Neural cell (in vitro differentiated cells): ENCODE measurements around the gene PHLPP1. TPM values are rescaled to one million over a fixed set of nuclear protein-coding genes. Genes with fewer than 3 reads are reported as not detected.
"Not testable (repeated sequence)": the region's sequence is repeated elsewhere in the genome, so short reads cannot be mapped to it uniquely, and the experiment has no call there.

Experiments
- H2AFZ ChIP-seq: fragments of 200-600, 300-800 bp; sonication (generic), shearing (Covaris generic); 2 replicates; pipeline ENCODE4 v1.6.0; 2014; ENCODE audit warnings: low read depth, mild to moderate bottlenecking, antibody characterized with exemption, low read length, moderate library complexity
- H3F3A ChIP-seq: fragments of 200-600 bp; shearing (Covaris generic); 2 replicates; pipeline ENCODE4 v1.6.1; 2016; ENCODE audit warnings: mild to moderate bottlenecking, moderate library complexity, mixed read lengths, antibody characterized with exemption, low read length; ENCODE audit not compliant: insufficient read depth, poor library complexity, severe bottlenecking
- H3K27ac ChIP-seq: fragments of 200-600, 300-800 bp; sonication (generic), shearing (Covaris generic); 2 replicates; pipeline ENCODE4 v1.5.1; 2014; ENCODE audit warnings: mild to moderate bottlenecking, low read length, moderate library complexity
- H3K27me3 ChIP-seq: fragments of 300-800, 200-600 bp; sonication (generic), shearing (Covaris generic); 2 replicates; pipeline ENCODE4 v1.6.0; 2014; ENCODE audit warnings: mild to moderate bottlenecking, low read depth, low read length, moderate library complexity; ENCODE audit not compliant: insufficient read depth
- H3K36me3 ChIP-seq: fragments of 300-800, 200-600 bp; sonication (generic), shearing (Covaris generic); 2 replicates; pipeline ENCODE4 v1.5.1; 2014; ENCODE audit warnings: mild to moderate bottlenecking, antibody characterized with exemption, low read length, moderate library complexity; ENCODE audit not compliant: insufficient read depth
- H3K4me2 ChIP-seq: fragments of 300-800, 200-600 bp; sonication (generic), shearing (Covaris generic); 2 replicates; pipeline ENCODE4 v1.6.0; 2014; ENCODE audit warnings: mild to moderate bottlenecking, low read length
- H3K4me3 ChIP-seq: fragments of 300-800, 200-600 bp; sonication (generic), shearing (Covaris generic); 2 replicates; pipeline ENCODE4 v1.5.1; 2014; ENCODE audit warnings: mild to moderate bottlenecking, low read length, moderate library complexity
- H3K79me2 ChIP-seq: fragments of 200-600 bp; shearing (Covaris generic); replicated peaks from 2 replicates; pipeline ENCODE4 v1.6.0; 2014; ENCODE audit warnings: mild to moderate bottlenecking, low read length, moderate library complexity; ENCODE audit not compliant: insufficient read depth
- H3K9ac ChIP-seq: fragments of 300-800, 200-600 bp; sonication (generic), shearing (Covaris generic); 2 replicates; pipeline ENCODE4 v1.6.1; 2016; ENCODE audit warnings: mild to moderate bottlenecking, low read length, mixed read lengths
- H3K9me2 ChIP-seq: fragments of 200-600 bp; shearing (Covaris generic); 2 replicates; pipeline ENCODE4 v1.6.1; 2016; ENCODE audit warnings: mild to moderate bottlenecking, low read length, mixed read lengths; ENCODE audit not compliant: insufficient read depth
- H3K9me3 ChIP-seq: fragments of 200-600, 300-800 bp; sonication (generic), shearing (Covaris generic); 2 replicates; pipeline ENCODE4 v1.6.1; 2016; ENCODE audit warnings: mild to moderate bottlenecking, mixed run types, low read length, moderate library complexity, mixed read lengths
- H4K20me1 ChIP-seq: fragments of 200-600 bp; shearing (Covaris generic); 2 replicates; pipeline ENCODE4 v1.6.1; 2016; ENCODE audit warnings: mild to moderate bottlenecking, mixed run types; ENCODE audit not compliant: insufficient read depth
- CTCF ChIP-seq: fragments of 450-650 bp; IDR thresholded peaks from 2 replicates; pipeline ENCODE4 v1.5.1; 2014; ENCODE audit warnings: antibody characterized with exemption, mild to moderate bottlenecking, moderate library complexity; ENCODE audit not compliant: poor library complexity, severe bottlenecking
- EP300 ChIP-seq: fragments of 450-650 bp; conservative IDR thresholded peaks from 2 replicates; pipeline ENCODE4 v1.6.1; 2014; ENCODE audit warnings: antibody characterized with exemption, mild to moderate bottlenecking, moderate library complexity; ENCODE audit not compliant: poor library complexity, severe bottlenecking
- EZH2 ChIP-seq: fragments of 200-600, 300-800 bp; shearing (Covaris generic), sonication (generic); IDR thresholded peaks from 2 replicates; pipeline ENCODE4 v1.6.1; 2014; ENCODE audit warnings: antibody characterized with exemption, low read length, borderline replicate concordance, mild to moderate bottlenecking; ENCODE audit not compliant: insufficient read depth, poor library complexity, severe bottlenecking
- MXI1 ChIP-seq: fragments of 450-650 bp; conservative IDR thresholded peaks from 2 replicates; pipeline ENCODE4 v1.6.1; 2014; ENCODE audit warnings: antibody characterized with exemption, mild to moderate bottlenecking; ENCODE audit not compliant: poor library complexity, severe bottlenecking
- POLR2AphosphoS5 ChIP-seq: IDR thresholded peaks from 2 replicates; pipeline ENCODE4 v1.6.1; 2012
- RAD21 ChIP-seq: fragments of 450-650 bp; conservative IDR thresholded peaks from 2 replicates; pipeline ENCODE4 v1.6.1; 2014; ENCODE audit warnings: antibody characterized with exemption, mild to moderate bottlenecking, moderate library complexity
- REST ChIP-seq: IDR thresholded peaks from 2 replicates; pipeline ENCODE4 v1.6.1; 2012; ENCODE audit warnings: borderline replicate concordance
- SMC3 ChIP-seq: fragments of 450-650 bp; conservative IDR thresholded peaks from 2 replicates; pipeline ENCODE4 v1.6.1; 2014; ENCODE audit warnings: antibody characterized with exemption, mild to moderate bottlenecking, moderate library complexity; ENCODE audit not compliant: poor library complexity
- TAF1 ChIP-seq: IDR thresholded peaks from 2 replicates; pipeline ENCODE4 v1.6.1; 2012; ENCODE audit warnings: low read depth
- polyA plus RNA-seq: library from polyadenylated mRNA; depleted of rRNA; stranded (reverse); fragments of >200 nt; gene quantifications from 2 replicates; pipeline ENCODE4 v1.2.3, GENCODE V29; 2014

The PHLPP1 gene
- polyA plus RNA-seq, 1 donor from 2014 or later = 4.5 TPM

GRCh38 chr18:62809445-62809844 is 94.1 kb downstream of the PHLPP1 start:
- not testable (repeated sequence) for H3K36me3 ChIP-seq, H3K9me3 ChIP-seq, H3K9ac ChIP-seq, H3K27ac ChIP-seq, H3F3A ChIP-seq, H3K4me3 ChIP-seq, H4K20me1 ChIP-seq, H3K9me2 ChIP-seq, H2AFZ ChIP-seq, H3K4me2 ChIP-seq, H3K27me3 ChIP-seq
- peaks cover 30% of the 10 kb centered on the region for H3K79me2 ChIP-seq

GRCh38 chr18:62809900-62810299 is 94.6 kb downstream of the PHLPP1 start:
- Histone ChIP-seq H3F3A (no peaks in the 10 kb centered on the region), H3K4me3 (no peak overlapping the region), H3K27me3 (no peaks in the 10 kb centered on the region), H2AFZ (no peak overlapping the region), H3K9me2 (no peaks in the 10 kb centered on the region), H3K79me2 (peaks cover 30% of the 10 kb centered on the region), H3K27ac (no peak overlapping the region), H3K36me3 (no peaks in the 10 kb centered on the region), H3K9ac (no peak overlapping the region), H3K9me3 (no peaks in the 10 kb centered on the region), H3K4me2 (no peak overlapping the region), H4K20me1 (no peaks in the 10 kb centered on the region)
- TF ChIP-seq RAD21 (no peak), TAF1 (no peak), EP300 (no peak), MXI1 (no peak), EZH2 (no peak), CTCF (no peak), SMC3 (no peak)

- no peak overlapping the region for H3K4me2 ChIP-seq
- H3K9me2 ChIP-seq = no peaks in the 10 kb centered on the region
- no peak overlapping the region for H3K27ac ChIP-seq
- no peaks in the 10 kb centered on the region for H3K36me3 ChIP-seq
- no peak overlapping the region for H2AFZ ChIP-seq
- no peaks in the 10 kb centered on the region for H3F3A ChIP-seq
- H4K20me1 ChIP-seq = no peaks in the 10 kb centered on the region
- TF ChIP-seq SMC3 (no peak), EZH2 (no peak), REST (no peak), POLR2AphosphoS5 (no peak), MXI1 (no peak), CTCF (no peak), RAD21 (no peak), EP300 (no peak), TAF1 (no peak)
- H3K4me3 ChIP-seq = no peak overlapping the region
- H3K79me2 ChIP-seq = peaks cover 30% of the 10 kb centered on the region
- H3K9me3 ChIP-seq = no peaks in the 10 kb centered on the region
- H3K9ac ChIP-seq = no peak overlapping the region
- no peaks in the 10 kb centered on the region for H3K27me3 ChIP-seq
Observed at GRCh38 chr18:62810682-62811081, 95.3 kb downstream of the PHLPP1 start.
